GM23338 (cell line): Measurements from ENCODE around the gene CACNA1C. TPM values are rescaled to one million over a fixed set of nuclear protein-coding genes. Genes with fewer than 3 reads are reported as not detected.

Experiments used
- ATAC-seq: fragments of 200-7000 bp; cut with Tn5 transposase; 3 replicates; pipeline ENCODE4 v1.9.1; 2020
- DNase-seq: peaks from one replicate; pipeline ENCODE4 v3.0.0-alpha.2; 2015; ENCODE audit warnings: low spot score
- H2AFZ ChIP-seq: fragments of 200-600 bp; sonication (generic); 2 replicates; pipeline ENCODE4 v1.8.0; 2016; ENCODE audit warnings: antibody characterized with exemption, mild to moderate bottlenecking, moderate library complexity
- H3F3A ChIP-seq: fragments of 200-600 bp; sonication (generic); replicated peaks from 2 replicates; pipeline ENCODE4 v1.8.0; 2017; ENCODE audit warnings: antibody characterized with exemption, mixed run types, low read depth
- H3K27ac ChIP-seq: fragments of 200-600 bp; sonication (generic); 2 replicates; pipeline ENCODE4 v1.6.1; 2016; ENCODE audit warnings: low read depth
- H3K27me3 ChIP-seq: fragments of 200-600 bp; sonication (generic); 2 replicates; pipeline ENCODE4 v1.8.0; 2016; ENCODE audit warnings: mild to moderate bottlenecking, mixed run types, moderate library complexity; ENCODE audit not compliant: insufficient read depth
- H3K36me3 ChIP-seq: fragments of 200-600 bp; sonication (generic); 2 replicates; pipeline ENCODE4 v1.8.0; 2016; ENCODE audit warnings: mild to moderate bottlenecking; ENCODE audit not compliant: insufficient read depth
- H3K4me1 ChIP-seq: fragments of 200-600 bp; sonication (generic); 2 replicates; pipeline ENCODE4 v1.8.0; 2016; ENCODE audit warnings: mild to moderate bottlenecking, moderate library complexity; ENCODE audit not compliant: insufficient read depth
- H3K4me2 ChIP-seq: fragments of 200-600 bp; sonication (generic); 2 replicates; pipeline ENCODE4 v1.7.1; 2017; ENCODE audit warnings: mixed run types
- H3K4me3 ChIP-seq: fragments of 200-600 bp; sonication (generic); 2 replicates; pipeline ENCODE4 v1.6.1; 2016; ENCODE audit warnings: mixed run types
- H3K79me2 ChIP-seq: fragments of 200-600 bp; sonication (generic); replicated peaks from 2 replicates; pipeline ENCODE4 v1.8.0; 2017; ENCODE audit warnings: mild to moderate bottlenecking; ENCODE audit not compliant: insufficient read depth
- H3K9me2 ChIP-seq: fragments of 200-600 bp; sonication (generic); 2 replicates; pipeline ENCODE4 v1.8.0; 2017; ENCODE audit not compliant: insufficient read depth
- H4K20me1 ChIP-seq: fragments of 200-600 bp; sonication (generic); replicated peaks from 2 replicates; pipeline ENCODE4 v1.8.0; 2017; ENCODE audit warnings: mild to moderate bottlenecking; ENCODE audit not compliant: insufficient read depth
- H3K27ac Mint-ChIP-seq: 2 replicates; pipeline ENCODE4 v1.8.0; 2020; ENCODE audit warnings: inconsistent platforms, mild to moderate bottlenecking, moderate library complexity, mixed read lengths
- H3K27me3 Mint-ChIP-seq: 3 replicates; pipeline ENCODE4 v1.8.0; 2022; ENCODE audit warnings: low read depth, mild to moderate bottlenecking, moderate library complexity, mixed read lengths, inconsistent platforms; ENCODE audit not compliant: insufficient read depth, poor library complexity
- H3K36me3 Mint-ChIP-seq: 3 replicates; pipeline ENCODE4 v1.8.0; 2021; ENCODE audit warnings: low read depth, mild to moderate bottlenecking, inconsistent platforms, moderate library complexity, mixed read lengths
- H3K4me1 Mint-ChIP-seq: 3 replicates; pipeline ENCODE4 v1.8.0; 2020; ENCODE audit warnings: mild to moderate bottlenecking, inconsistent platforms, mixed read lengths
- H3K4me3 Mint-ChIP-seq: 3 replicates; pipeline ENCODE4 v1.8.0; 2021; ENCODE audit warnings: moderate library complexity, mild to moderate bottlenecking, inconsistent platforms, mixed read lengths
- H3K9me3 Mint-ChIP-seq: 3 replicates; pipeline ENCODE4 v1.8.0; 2020; ENCODE audit warnings: moderate library complexity, mild to moderate bottlenecking, inconsistent platforms, mixed read lengths
- CREB1 ChIP-seq: fragments of 250-450 bp; sonication (Bioruptor Pico); IDR thresholded peaks from 2 replicates; pipeline ENCODE4 v1.5.0; 2020; ENCODE audit warnings: low read depth, mild to moderate bottlenecking, moderate library complexity
- ETS1 ChIP-seq: IDR thresholded peaks from 2 replicates; pipeline ENCODE4 v1.6.1; 2016; ENCODE audit warnings: antibody characterized with exemption
- EZH2 ChIP-seq: fragments of 200-600 bp; sonication (generic); IDR thresholded peaks from one replicate; pipeline ENCODE4 v1.8.0; 2017; ENCODE audit warnings: antibody characterized with exemption, mild to moderate bottlenecking, low read depth; ENCODE audit not compliant: unreplicated experiment
- EZH2phosphoT487 ChIP-seq: fragments of 200-600 bp; sonication (generic); IDR thresholded peaks from one replicate; pipeline ENCODE4 v1.8.1; 2018; ENCODE audit warnings: antibody characterized with exemption; ENCODE audit not compliant: unreplicated experiment
- JUNB ChIP-seq: IDR thresholded peaks from one replicate; pipeline ENCODE4 v1.6.1; 2016; ENCODE audit warnings: antibody characterized with exemption; ENCODE audit not compliant: unreplicated experiment
- NANOG ChIP-seq: IDR thresholded peaks from 2 replicates; pipeline ENCODE4 v1.6.1; 2016; ENCODE audit warnings: antibody characterized with exemption, borderline replicate concordance
- STAT1 ChIP-seq: IDR thresholded peaks from one replicate; pipeline ENCODE4 v1.6.1; 2016; ENCODE audit warnings: antibody characterized with exemption; ENCODE audit not compliant: unreplicated experiment
- ZNF114 ChIP-seq: fragments of 250-450 bp; sonication (Bioruptor Pico); IDR thresholded peaks from 2 replicates; pipeline ENCODE4 v1.5.0; 2020; ENCODE audit warnings: mild to moderate bottlenecking, moderate library complexity
- ZNF331 ChIP-seq: fragments of 250-450 bp; sonication (Bioruptor Pico); IDR thresholded peaks from 2 replicates; pipeline ENCODE4 v1.5.0; 2020; ENCODE audit warnings: low read depth, mild to moderate bottlenecking, moderate library complexity
- ZNF462 ChIP-seq: fragments of 250-450 bp; sonication (Bioruptor Pico); IDR thresholded peaks from 2 replicates; pipeline ENCODE4 v1.5.0; 2020; ENCODE audit warnings: mild to moderate bottlenecking, moderate library complexity
- polyA plus RNA-seq: library from polyadenylated mRNA; unstranded; fragments of >200 nt; fragmentation: Nextera tagmentation; extraction: Ambion mirVana; gene quantifications from 2 replicates; pipeline ENCODE4 v1.2.1, GENCODE V29; 2016
- total RNA-seq: library from RNA; depleted of rRNA; stranded (reverse); fragments of >200 nt; shearing (Covaris generic); gene quantifications from 2 replicates; pipeline ENCODE4 v1.2.3, GENCODE V29; 2014

Gene CACNA1C
- total and polyA plus RNA-seq, 2 experiments from 2014 or later, result 0.78 to 2.1 TPM

GRCh38 chr12:2261708-2262107, 208.9 kb downstream of the CACNA1C start (continued):
- TF ChIP-seq ZNF462 (CRISPR knock-in tag) (no peak), CREB1 (CRISPR knock-in tag) (no peak), NANOG (no peak), ZNF331 (CRISPR knock-in tag) (no peak), EZH2phosphoT487 (no peak), ETS1 (no peak)

GRCh38 chr12:2262449-2262848, 209.7 kb downstream of the CACNA1C start:
- Histone ChIP-seq H3F3A (no peaks in the 10 kb centered on the region), H3K9me2 (no peaks in the 10 kb centered on the region), H3K27me3 (no peaks in the 10 kb centered on the region), H2AFZ (no peak overlapping the region), H3K4me1 (no peaks in the 10 kb centered on the region), H3K27ac (no peak overlapping the region), H3K36me3 (no peaks in the 10 kb centered on the region), H3K79me2 (no peaks in the 10 kb centered on the region), H3K4me3 (no peak overlapping the region), H3K4me2 (no peak overlapping the region), H4K20me1 (no peaks in the 10 kb centered on the region)
- DNase-seq (no peak), ATAC-seq (no peak)
- Mint-ChIP-seq H3K4me1 (peaks cover 12% of the 10 kb centered on the region; the same call in 2 of the 3 replicates), H3K27ac (no peak overlapping the region), H3K4me3 (no peak overlapping the region), H3K36me3 (no peaks in the 10 kb centered on the region), H3K9me3 (peaks cover 3% of the 10 kb centered on the region; the same call in 1 of the 3 replicates), H3K27me3 (peaks cover 3% of the 10 kb centered on the region)
- TF ChIP-seq EZH2 (no peak), JUNB (no peak), ZNF114 (CRISPR knock-in tag) (no peak), ZNF331 (CRISPR knock-in tag) (no peak), ZNF462 (CRISPR knock-in tag) (no peak), NANOG (no peak), STAT1 (no peak)
